ENCODE data around the gene CRX.
A peak's percentile ranks its signal among the peaks of the same experiment; 100 is the strongest.
"Not testable (repeated sequence)": the region's sequence is repeated elsewhere in the genome, so short reads cannot be mapped to it uniquely, and the experiment has no call there.

The CRX gene

DNA sequence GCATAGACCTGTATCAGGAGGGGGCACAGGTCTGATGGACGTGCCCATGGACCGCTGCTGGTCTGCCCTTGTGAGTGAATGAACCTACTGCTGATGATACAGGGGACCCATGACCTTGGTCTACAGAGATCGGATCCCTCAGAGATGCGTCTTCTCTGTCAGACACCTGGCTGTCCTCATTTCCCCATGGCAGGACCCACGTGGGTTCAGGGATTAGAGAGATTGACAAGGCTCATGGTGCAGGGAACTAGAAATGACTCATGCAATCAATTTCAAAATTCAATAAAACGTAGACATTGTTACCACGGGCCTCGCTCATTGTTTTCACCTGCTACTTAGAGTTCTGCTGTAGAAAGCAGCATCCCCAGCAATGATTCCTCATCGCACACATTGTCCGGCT lies 16.4 kb upstream of the CRX start:
- no peak for DNase-seq (ENCODE audit: low read depth)
- no peak overlapping the region for H3K4me3 ChIP-seq (replicated peaks; ENCODE audit: low read depth, low read length)
- no peak for TF ChIP-seq CTCF (IDR thresholded peaks at IDR 0.05; ENCODE audit: low read length, missing control alignments)

DNA sequence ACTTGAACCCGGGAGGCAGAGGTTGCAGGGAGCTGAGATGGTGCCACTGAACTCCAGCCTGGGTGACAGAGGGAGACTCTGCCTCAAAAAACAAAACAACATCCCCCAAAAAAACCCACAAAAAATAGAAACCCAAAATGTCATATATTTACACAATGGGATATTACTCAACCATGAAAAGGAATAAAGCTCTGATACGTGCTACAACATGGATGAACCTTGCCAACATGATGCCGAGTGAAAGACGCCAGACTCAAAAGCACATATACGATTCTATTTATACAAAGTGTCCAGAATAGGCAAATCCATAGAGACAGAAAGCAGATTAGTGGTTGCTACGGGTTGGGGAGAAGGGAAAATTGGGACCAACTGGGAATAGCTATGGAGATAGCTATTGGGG lies 15.3 kb upstream of the CRX start:
- TF ChIP-seq CTCF (IDR thresholded peaks at IDR 0.05; ENCODE audit: low read length, missing control alignments), result no peak
- DNase-seq (ENCODE audit: low read depth), result no peak
- H3K4me3 ChIP-seq (replicated peaks; ENCODE audit: low read depth, low read length), result no peak overlapping the region

GRCh38 chr19:47813304-47813994 lies 8.3 kb upstream of the CRX start:
- peak; percentile 54 for TF ChIP-seq CTCF (IDR thresholded peaks at IDR 0.05; ENCODE audit: low read length, missing control alignments)
- no peak overlapping the region for H3K4me3 ChIP-seq (replicated peaks; ENCODE audit: low read depth, low read length)
- DNase-seq (ENCODE audit: low read depth), result peak; percentile 50

- no peak for TF ChIP-seq CTCF (IDR thresholded peaks at IDR 0.05; ENCODE audit: low read length, missing control alignments)
- no peak for DNase-seq (ENCODE audit: low read depth)
- H3K4me3 ChIP-seq (replicated peaks; ENCODE audit: low read depth, low read length), result no peak overlapping the region
Observed at GRCh38 chr19:47813995-47814328, 7.8 kb upstream of the CRX start.

GRCh38 chr19:47816270-47816669 lies 5.5 kb upstream of the CRX start:
- DNase-seq (ENCODE audit: low read depth); H3K4me3 ChIP-seq (replicated peaks; ENCODE audit: low read depth, low read length): not testable (repeated sequence)

DNA sequence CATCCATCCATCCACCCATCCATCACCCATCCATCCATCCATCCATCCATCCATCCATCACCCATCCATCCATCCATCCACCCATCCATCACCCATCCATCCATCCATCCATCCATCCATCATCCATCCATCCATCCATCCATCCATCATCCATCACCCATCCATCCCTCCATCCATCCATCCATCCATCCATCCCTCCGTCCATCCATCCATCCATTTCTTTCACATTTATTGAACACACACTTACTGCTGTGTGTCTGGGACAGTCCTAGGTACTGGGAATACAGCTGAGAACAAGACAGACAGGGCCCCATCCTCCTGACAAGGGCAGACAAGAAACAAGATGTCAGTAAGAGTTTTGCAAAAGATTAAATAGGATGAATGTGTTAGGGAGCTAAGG lies 3.5 kb upstream of the CRX start:
- not testable (repeated sequence) for H3K4me3 ChIP-seq (replicated peaks; ENCODE audit: low read depth, low read length); DNase-seq (ENCODE audit: low read depth)

DNA sequence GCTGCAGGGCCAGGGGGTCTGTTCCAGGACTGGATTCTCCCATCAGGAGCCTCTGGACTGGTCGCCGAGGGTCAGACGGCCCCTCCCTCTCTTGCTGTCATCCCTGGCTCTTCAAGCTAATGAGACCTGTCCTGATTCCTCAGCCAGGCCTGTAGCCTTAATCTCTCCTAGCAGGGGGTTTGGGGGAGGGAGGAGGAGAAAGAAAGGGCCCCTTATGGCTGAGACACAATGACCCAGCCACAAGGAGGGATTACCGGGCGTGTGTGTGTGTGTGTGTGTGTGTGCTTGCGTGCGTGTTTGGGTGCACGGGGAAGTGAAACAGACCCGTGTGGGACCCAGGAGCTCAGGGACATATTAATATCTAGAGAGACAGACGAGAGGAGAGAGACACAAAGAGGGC lies 1.9 kb upstream of the CRX start:
- TF ChIP-seq CTCF (IDR thresholded peaks at IDR 0.05; ENCODE audit: low read length, missing control alignments), result no peak
- no peak overlapping the region for H3K4me3 ChIP-seq (replicated peaks; ENCODE audit: low read depth, low read length)
- DNase-seq (ENCODE audit: low read depth), result no peak

- DNase-seq (ENCODE audit: low read depth), result no peak
- H3K4me3 ChIP-seq (replicated peaks; ENCODE audit: low read depth, low read length), result no peak overlapping the region
- TF ChIP-seq CTCF (IDR thresholded peaks at IDR 0.05; ENCODE audit: low read length, missing control alignments), result no peak
Observed at GRCh38 chr19:47820410-47820809, 1.3 kb upstream of the CRX start.
